Dedifferentiated amniotic fluid mesenchymal stem cell (primary cell): ENCODE data around the gene ITGA2.

Source experiments
- DNase-seq: peaks from one replicate; pipeline ENCODE4 v3.0.0-alpha.2; 2016; ENCODE audit errors: extremely low spot score

Gene ITGA2

DNA sequence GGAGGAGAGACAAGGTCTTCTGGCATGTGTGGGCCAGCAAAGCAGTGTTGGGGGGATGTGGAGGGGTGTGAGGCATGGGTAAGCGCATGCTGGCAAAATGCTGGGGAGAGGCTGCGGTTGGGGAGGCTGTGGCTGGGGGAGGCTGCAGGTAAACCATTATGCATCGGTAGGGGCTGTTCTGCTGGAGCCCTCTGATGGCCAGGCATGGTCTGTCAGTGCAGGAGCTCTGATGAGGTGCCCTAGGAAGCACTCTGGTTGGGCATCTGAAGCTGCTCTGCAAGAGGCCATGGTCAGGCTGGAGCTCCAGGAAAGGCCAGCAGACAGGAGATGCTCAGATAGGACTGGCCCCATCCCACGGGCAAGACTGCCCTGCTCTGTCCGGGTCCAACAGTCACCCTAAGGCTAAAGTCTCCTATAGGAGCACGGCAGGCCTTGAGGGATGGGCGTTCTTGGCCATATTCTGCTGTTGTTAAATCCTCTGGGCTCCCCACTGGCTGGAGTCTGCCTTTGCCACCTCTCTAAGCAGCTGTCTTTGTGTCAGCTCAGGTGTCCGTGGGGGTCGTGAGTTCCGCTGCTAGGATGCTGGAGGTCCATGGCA lies 28.7 kb downstream of the ITGA2 start:
- no peak for DNase-seq

DNA sequence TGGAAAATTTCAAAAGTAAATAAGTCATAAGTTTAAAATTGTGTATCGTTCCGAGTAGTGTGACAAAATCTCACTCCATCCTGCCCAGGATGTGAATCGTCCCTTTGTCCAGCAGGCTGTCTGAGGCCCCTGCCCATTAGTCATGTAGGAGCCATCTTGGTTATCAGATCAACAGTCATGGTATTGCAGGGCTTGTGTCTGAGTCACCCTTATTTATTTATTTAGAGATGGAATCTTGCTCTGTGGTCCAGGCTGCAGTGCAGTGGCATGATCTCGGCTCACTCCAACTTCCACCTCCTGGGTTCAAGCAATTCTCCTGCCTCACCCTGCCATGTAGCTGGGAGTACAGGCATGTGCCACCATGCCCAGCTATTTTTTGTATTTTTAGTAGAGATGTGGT lies 30.2 kb downstream of the ITGA2 start:
- peak; percentile 49 for DNase-seq

DNA sequence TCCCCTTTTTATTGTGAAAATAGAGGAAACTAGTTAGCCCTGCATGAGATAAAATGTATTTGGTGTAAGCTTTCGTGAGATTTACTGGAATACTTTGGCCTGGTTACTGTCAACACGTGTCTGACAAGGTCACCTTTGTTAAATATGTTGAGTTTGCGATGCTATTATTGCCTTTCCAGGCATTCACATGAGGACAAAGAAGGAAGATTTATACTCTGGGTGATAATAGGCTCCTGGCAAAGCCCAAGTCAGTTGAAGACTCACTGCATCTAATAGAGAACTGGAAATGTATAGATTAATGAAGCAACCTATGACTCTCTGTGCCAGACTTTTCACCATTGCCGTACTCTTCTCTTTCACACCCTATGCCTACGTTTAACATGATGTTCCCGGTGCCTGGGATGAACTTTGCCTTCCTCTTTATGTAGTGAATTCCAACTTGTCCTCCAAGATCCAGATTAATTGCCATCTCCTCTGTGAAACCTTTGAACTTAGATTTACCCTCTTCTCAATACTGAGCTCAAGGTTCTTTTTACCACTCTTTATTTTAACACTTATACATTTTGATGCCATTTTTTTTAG lies 33.9 kb downstream of the ITGA2 start:
- no peak for DNase-seq

DNA sequence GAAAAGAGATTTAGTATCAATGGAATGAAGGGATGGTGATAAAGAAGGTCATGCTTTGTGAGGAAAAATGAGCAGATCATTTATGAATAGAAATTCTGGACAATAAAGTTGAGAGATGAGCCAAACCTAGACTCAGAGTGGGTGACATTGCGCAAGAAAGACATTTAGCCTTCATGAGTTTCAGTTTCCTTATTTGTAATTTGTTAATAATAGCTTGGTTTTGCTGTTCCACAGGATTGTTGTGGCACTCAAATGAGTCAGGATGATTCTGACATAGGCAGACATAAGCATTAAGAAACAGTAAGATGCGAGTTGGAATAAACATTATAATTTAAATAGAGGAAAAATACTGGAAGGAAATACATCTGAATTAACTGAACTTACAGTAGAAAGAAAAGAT lies 34.8 kb downstream of the ITGA2 start:
- peak; percentile 59 for DNase-seq

DNA sequence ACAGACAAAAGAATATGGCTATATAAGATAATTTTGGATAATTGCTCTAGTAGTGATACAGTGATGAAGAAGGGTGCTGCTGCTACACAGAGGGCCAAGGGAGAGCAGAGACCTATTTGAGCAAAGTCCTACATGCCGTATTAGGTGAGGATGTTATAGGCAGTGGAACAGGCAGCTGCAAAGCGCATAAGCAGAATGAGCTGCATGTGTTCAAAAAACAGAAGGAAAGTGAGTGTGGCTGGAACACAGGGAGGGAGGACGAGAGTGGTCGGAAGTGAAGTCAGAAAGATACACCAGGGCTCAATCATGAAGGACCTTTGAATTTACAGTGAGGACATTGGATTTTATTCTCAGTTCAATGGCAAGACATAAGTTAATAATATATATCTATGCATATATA lies 35.4 kb downstream of the ITGA2 start:
- no peak for DNase-seq

DNA sequence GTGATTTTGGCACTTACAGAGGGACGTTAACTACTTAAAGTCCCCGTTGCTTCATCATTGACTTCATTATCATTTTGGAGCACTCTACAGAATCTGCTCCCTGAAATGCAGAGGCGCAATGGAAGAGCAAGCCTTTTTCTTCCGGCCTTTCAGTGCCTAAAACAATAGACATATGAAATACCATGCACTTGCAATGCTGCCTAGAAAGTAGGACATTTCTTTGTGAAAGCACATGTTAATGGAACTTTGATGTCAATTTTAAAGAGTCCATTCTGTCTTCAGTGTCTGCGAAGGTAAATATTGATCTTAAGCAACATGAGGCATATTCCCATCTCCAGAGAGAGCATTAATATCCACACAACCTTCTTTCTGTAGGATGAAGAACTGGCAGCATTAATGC lies 36.3 kb downstream of the ITGA2 start:
- DNase-seq, result no peak

DNA sequence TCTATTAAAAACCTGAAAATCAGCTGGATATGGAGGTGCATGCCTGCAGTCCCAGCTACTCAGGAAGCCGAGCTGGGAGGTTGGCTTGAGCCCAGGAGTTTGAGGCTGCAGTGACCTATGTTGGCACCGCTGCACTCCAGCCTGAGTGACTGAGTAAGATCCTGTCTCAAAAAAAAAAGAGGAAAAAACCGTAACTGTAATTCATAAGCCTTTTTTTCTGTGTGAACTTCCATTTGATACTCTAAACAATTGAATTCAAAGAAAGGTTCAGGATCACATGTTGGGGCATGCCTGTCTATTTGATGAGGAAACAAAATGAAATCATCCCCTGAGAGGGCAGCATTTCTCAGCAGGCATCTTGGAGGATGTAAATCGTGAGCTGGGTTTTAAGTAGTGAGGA lies 38.8 kb downstream of the ITGA2 start:
- DNase-seq, result peak; percentile 71

DNA sequence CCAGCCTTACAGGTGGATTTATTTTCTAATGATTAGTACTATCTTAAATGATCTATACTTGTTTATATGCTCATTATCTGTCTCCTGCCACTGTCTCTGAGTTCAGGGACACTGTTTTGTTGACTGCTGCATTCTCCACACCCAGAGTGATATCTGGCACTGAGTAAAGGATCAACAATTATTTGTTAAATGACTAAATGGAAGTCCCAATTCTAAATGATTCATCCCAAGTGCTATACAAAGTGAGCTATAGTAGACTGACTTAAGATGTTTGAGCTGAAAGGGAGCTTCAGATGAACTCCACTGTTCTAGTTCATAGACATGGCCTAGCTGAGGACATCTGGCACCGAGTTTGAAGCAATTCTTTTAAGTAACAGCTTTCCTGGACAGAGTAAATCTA lies 40.5 kb downstream of the ITGA2 start:
- no peak for DNase-seq

DNA sequence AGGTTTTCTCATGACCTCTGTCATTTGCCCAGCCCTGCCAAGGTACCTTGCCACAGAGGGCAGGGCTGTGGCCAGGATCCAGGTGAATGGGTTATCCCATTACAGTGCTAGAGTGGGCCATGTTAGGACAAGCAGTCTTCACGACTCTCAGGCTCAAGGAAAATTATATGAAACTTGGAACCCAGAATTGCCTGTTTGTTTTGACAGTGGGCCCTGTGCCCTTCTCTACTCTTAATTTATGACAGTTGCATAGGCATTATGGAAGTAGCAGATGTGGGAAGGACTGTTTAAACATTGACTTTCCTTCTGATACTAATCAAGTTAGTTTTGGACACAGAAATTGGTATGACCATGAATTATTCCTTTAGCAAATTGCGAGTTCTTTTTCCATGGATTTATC lies 41.7 kb downstream of the ITGA2 start:
- DNase-seq, result no peak

DNA sequence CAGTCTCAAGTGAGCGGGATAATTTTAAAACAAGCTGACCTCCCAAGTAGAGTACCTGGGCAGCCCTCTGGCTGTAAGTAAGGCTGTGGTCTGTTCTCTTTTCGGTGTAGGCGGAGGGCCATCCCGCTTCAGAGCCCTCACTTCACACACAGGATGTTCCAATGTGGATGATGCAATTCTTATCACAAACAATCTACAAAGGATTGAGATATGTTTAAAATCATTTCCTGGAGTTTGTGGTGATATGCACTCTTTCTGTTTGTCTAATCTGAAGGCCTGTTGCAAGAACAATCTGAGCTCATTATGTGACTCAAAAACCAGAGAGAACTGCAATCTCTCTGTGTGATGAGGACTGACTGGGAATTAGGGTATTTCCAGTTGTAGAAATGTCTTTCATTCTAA lies 42.5 kb downstream of the ITGA2 start:
- peak; percentile 71 for DNase-seq

DNA sequence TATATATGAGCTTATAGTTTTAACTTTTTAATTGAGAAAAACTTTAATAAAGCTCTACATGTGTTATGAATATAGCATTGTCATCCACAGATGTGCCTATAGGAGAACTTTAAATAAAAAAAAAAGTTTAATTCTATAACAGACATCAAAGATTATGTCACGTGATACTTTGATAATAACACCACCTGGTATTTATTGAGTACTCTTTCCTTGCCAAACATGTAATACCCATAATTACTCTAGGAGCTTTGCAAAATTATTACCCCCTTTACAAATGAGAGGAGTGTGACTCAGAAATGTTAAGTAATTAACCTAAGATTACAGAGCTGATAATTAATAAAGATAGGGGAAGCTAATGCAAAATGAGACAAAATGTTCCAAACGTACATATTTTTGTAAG lies 43.0 kb downstream of the ITGA2 start:
- DNase-seq, result no peak

DNA sequence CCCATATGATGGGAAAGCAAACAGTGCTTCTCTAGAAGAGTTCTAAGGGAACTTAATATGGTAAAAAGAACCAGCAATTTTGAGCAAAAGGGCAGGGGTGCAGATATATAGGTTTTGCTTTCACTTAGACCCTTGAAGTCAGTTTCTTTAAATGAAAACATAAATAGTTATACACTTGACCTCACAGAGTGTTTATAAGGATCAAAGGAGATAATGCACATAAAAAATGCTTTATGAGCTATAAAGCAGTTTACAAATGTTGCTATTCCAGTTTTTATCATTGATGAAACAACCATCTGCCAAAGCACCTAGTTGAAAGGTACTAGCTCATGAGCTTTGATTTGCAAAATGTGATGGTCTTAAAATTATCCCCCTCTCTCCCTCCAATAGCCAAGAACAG lies 45.7 kb downstream of the ITGA2 start:
- no peak for DNase-seq

DNA sequence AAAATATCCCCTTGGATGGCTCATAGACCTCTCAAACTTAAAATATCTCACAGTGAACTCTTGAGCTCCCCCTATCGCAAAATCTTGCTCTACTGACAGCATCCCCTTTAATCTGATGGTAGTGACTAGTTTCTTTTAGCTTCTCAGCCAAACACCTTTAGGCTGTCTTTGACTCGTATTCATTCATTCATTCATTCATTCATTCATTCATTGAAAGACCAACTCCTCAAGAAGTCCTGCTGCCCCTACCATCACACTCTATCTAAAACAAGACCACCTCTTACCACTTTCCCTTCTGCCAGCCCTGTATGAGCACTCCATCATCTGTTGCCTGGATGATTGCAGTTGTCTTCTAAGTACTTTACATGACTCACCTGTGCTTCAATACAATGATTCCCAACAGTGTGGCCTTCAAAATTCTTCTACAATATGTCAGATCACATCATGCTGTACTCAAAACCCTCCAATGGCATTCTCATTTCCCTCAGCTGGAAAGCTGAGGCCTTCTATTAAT lies 46.8 kb downstream of the ITGA2 start:
- DNase-seq, result no peak

DNA sequence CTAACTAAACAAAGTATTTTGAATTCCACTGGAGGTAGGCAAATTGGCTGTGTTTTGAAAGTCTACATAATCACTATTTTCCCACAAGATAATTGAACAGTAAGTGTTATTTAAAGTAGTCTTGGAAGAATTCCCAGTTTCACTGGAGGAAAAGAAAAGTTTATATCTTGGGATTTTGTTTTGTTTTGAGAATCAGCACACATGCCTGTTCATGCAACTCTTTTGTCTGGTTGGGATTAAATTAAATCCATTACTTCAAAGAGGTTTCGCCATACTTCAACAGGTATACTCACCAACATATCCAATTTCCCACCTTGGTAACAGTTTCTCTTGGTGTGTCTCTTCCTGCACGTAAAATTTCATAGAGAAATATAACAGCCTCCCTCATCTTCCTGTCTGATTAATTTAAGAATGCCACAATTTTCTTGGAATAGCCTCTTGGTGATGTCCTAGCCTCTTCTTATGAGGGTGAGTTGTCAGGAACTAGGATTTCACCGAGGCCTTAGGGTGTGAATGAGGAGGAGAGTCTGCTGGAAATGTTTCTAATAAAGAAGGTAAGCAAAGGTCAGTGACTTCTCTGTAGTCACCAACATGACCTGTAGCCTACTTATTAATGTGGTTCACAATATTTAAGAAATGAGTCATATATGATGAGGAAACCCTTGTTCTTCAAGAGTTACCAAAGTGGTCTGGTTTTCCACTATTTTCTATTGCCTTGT lies 48.1 kb downstream of the ITGA2 start:
- DNase-seq, result no peak

DNA sequence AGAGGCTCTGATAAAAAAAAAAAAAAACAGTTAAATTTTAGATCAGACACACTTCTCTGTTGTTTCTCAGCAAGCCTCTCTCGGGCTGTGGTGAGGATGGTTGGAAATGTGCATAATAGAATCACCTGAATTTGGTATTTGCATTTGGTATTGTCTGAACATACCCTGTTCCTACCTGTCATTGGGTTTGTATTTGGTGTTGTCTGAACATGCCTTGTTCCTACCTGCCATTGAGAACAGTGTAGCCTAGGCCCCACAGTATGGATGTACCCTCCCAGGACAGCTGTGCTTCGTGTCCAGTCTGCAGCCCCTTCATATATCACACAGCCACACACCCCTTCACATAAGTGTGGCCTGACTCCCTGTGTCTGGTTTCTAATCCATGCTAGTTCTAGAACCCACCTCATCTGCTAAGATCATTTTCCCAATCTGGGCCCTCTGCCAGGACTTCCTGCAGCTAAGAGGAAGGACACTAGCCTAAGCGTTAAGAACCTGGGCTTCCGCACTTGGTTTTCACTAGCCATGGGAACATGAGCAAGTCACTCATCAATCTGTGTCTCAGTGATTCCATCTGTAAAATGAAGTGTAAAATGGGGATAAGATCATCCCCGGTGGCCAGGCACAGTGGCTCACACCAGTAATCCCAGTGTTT lies 49.2 kb downstream of the ITGA2 start:
- no peak for DNase-seq

DNA sequence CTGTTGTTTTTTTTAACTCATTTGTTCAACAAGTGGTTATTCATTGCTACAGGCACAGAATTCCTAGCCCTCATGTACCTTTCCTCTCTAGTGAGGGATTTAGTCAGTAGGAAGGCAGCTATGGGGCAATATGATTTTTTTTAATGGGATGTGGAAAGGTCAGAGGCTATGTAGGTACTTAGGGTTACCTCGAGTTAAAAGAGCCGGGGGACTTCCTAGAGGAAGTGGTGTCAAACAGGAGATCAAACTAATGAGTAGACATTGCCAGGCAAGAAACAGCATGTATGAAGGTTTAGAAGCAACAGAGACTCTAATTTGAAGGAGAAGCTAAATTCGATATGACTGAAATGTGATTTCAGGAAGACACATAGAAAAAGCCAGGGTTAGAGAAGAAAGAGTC lies 50.7 kb downstream of the ITGA2 start:
- no peak for DNase-seq

DNA sequence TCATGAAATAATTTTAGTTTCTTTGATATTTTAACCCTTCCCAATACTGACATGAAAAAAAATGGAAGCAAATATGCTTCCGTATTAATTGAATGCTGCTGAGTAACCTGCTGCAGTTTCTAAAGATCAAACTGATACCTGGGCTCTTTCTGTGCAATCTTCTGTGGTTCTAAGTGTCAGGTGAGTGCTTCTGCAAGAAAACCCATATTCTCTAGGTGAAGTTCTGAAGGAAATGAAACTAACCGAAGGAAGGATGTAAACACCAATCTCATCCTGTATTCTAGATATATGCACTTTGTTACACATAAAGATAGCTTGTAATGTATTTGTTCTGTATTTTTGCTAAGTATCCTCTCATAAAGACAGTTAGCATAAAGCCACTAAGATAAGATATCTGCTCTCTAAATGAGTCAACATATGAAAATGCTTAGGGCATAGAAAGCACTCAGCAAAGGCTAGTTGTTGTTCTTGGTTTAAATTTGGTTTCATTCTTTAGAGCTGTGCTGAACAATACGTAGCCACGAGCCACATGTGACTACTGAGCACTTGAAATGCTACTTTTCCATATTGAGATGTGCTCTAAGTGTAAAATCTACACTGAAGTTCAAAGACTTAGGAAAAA lies 52.0 kb downstream of the ITGA2 start:
- DNase-seq, result peak; percentile 68

DNA sequence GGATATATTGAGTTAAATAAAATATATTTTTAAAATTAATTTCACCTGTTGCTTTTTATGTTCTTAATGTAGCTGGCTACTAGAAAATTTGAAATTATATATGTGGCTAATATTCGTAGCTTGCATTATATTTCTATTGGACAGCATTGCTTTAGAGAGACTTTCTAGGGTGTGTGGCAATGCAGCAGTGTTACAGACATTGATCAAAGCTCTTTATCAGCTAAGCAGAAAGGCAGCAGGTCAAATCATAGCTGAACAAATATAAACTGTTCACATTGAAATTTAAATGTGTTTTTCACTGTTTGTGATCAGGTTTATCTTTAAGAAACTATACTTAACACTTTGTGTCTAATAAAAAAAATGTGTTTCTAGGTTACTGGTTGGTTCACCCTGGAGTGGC lies 52.6 kb downstream of the ITGA2 start:
- DNase-seq, result no peak

DNA sequence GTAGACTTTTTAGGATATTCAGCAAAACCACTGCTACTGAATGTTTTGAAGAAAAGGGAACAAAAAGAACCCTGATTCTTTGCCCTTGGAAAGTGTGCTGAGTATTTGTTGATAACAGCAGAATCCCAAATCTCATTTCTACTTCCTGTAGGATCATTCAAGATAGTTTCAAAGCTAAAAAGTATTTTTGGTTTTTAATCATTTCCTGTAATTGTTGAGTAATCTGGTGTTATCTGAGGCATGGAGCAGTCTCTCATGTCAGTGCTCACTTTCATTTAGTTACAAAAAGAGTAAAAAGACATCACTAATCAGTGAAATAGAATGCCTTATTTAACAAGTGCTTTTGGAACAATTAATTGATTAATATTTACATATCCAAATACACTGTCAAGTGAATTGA lies 56.1 kb downstream of the ITGA2 start:
- no peak for DNase-seq

DNA sequence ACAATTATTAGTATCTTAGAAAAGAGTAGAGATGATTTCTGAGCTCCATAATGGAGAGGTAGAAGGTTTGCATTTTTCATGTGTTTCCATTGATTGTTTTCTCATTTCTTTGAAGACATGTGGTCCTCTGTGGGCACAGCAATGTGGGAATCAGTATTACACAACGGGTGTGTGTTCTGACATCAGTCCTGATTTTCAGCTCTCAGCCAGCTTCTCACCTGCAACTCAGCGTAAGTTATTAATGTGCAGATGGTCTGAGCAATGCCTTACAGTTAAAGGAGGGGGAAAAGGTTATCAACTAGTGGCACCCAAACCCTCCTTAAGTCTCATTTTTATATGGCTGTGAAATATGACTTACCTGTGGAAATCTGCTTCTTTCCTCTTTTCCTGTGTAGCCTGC lies 59.1 kb downstream of the ITGA2 start:
- DNase-seq, result no peak

DNA sequence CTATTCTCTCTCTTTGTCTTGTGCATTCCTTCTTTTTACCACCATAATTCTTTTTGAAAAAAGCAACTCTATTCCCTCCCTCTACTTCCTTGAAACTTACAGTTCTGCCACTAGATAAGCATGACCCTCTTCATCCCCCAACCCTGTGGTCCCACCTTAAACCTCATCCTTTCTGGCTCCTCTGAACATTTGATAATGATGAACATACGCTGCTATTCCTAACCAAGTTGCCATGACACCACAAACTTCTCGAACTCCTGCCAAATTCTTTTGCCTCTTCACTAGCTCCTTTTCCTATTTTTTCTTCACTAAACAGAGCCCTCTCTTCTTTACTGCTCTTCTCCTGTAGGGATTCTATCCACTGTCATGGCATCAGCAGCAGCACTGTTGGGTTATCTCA lies 63.3 kb downstream of the ITGA2 start:
- no peak for DNase-seq

DNA sequence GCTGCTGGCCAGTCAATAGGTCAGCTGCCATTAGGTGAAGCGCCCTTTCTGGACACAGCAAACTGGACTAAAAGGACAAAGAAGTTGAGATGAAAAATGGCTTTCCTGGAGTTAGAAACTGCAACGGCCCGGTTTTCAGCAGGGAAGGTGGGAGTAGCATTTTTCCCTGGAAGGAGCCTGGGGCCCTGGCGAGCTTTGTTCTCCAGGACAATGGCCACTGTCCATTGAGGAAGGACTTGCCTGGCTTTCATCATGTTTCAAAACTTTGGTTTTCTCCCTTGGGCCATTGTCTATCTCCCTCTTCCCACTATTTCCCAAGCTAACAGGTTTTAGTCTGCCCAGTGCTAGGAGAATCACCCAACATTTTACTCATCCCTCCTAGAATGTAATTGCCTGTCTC lies 64.2 kb downstream of the ITGA2 start:
- DNase-seq, result no peak
